Keratinocyte (primary cell): ENCODE results near the gene KLF2. TPM values are rescaled to one million over a fixed set of nuclear protein-coding genes. Genes with fewer than 3 reads are reported as not detected.

Experiments used
- DNase-seq: peaks from one replicate; pipeline ENCODE4 v3.0.0-alpha.2; 2011; ENCODE audit warnings: low read depth, missing footprints, low spot score
- FAIRE-seq: peaks from 2 replicates; lab custom pipeline; 2011; peaks lifted over from hg19 to GRCh38; lab: Jason Lieb, UNC
- H2AFZ ChIP-seq: 2 replicates; pipeline ENCODE4 v1.6.0; 2012; ENCODE audit warnings: low read length, control low read depth, inconsistent platforms; ENCODE audit not compliant: control insufficient read depth
- H3K27ac ChIP-seq: 2 replicates; pipeline ENCODE4 v1.5.1; 2011; ENCODE audit warnings: low read length; ENCODE audit not compliant: control insufficient read depth, insufficient read depth
- H3K27me3 ChIP-seq: 3 replicates; pipeline ENCODE4 v1.6.0; 2011; ENCODE audit warnings: low read length; ENCODE audit not compliant: control insufficient read depth, insufficient read depth; ENCODE audit errors: extremely low read depth
- H3K36me3 ChIP-seq, 2 experiments: 2 replicates in 1 of 2; 3 replicates in 1 of 2; pipeline ENCODE4 v1.5.1; 2011; ENCODE audit warnings: low read length in 2 of 2, mild to moderate bottlenecking in 1 of 2; ENCODE audit not compliant: control insufficient read depth in 2 of 2, insufficient read depth in 2 of 2; ENCODE audit errors: extremely low read depth in 1 of 2
- H3K4me1 ChIP-seq: 3 replicates; pipeline ENCODE4 v1.5.1; 2011; ENCODE audit warnings: low read length; ENCODE audit not compliant: control insufficient read depth, insufficient read depth; ENCODE audit errors: extremely low read depth
- H3K4me2 ChIP-seq: 3 replicates; pipeline ENCODE4 v1.6.0; 2011; ENCODE audit warnings: low read depth, low read length; ENCODE audit not compliant: control insufficient read depth, insufficient read depth; ENCODE audit errors: extremely low read depth
- H3K4me3 ChIP-seq, 3 experiments: fragments of 200-600 bp in 1 of 3; sonication (generic) in 1 of 3; 2 replicates in 2 of 3; 3 replicates in 1 of 3; pipeline ENCODE4 v1.5.1; 2011 to 2016; ENCODE audit warnings: low read length in 3 of 3, mild to moderate bottlenecking in 3 of 3, control low read depth in 2 of 3, inconsistent platforms in 1 of 3, low read depth in 1 of 3, mixed read lengths in 1 of 3, mixed run types in 1 of 3, moderate library complexity in 1 of 3; ENCODE audit not compliant: control insufficient read depth in 2 of 3, insufficient read depth in 2 of 3; ENCODE audit errors: extremely low read depth in 1 of 3
- H3K79me2 ChIP-seq: 2 replicates; pipeline ENCODE4 v1.6.0; 2012; ENCODE audit warnings: low read length; ENCODE audit not compliant: control insufficient read depth, insufficient read depth
- H3K9ac ChIP-seq: 3 replicates; pipeline ENCODE4 v1.6.0; 2011; ENCODE audit warnings: low read length; ENCODE audit not compliant: control insufficient read depth, insufficient read depth; ENCODE audit errors: extremely low read depth
- H3K9me1 ChIP-seq: 3 replicates; pipeline ENCODE4 v1.6.0; 2011; ENCODE audit warnings: low read length; ENCODE audit not compliant: control insufficient read depth, insufficient read depth; ENCODE audit errors: extremely low read depth
- H3K9me3 ChIP-seq: 2 replicates; pipeline ENCODE4 v1.5.1; 2012; ENCODE audit warnings: low read depth, low read length; ENCODE audit not compliant: control insufficient read depth
- H4K20me1 ChIP-seq: 3 replicates; pipeline ENCODE4 v1.6.0; 2011; ENCODE audit warnings: low read length; ENCODE audit not compliant: control insufficient read depth, insufficient read depth; ENCODE audit errors: extremely low read depth
- EZH2 ChIP-seq: IDR thresholded peaks from one replicate; pipeline ENCODE4 v1.6.1; 2012; ENCODE audit warnings: inconsistent platforms, mild to moderate bottlenecking, low read length, moderate library complexity
- dilution Hi-C: fragments of 300-500 bp; cut with MboI; formaldehyde crosslinking; loops from one replicate; pipeline ENCODE4 v1.7.0; 2020; ENCODE audit warnings: low sequenced_read_pairs; ENCODE audit not compliant: extremely low pct_ligation_motif_present
- polyA plus RNA-seq, 5 experiments: library from polyadenylated mRNA; depleted of rRNA in 3 of 5; stranded (reverse) in 3 of 5; stranded (forward) in 1 of 5; unstranded in 1 of 5; fragments of >200 nt; gene quantifications; 1 replicate in 1 of 5; 2 replicates in 3 of 5; 3 replicates in 1 of 5; pipeline versions ENCODE4 v1.2.1 to v1.2.3, GENCODE V29; 2011 to 2012; ENCODE audit warnings: missing spikeins in 2 of 5, low read depth in 1 of 5, low replicate concordance in 1 of 5
- TF ChIP-seq, protein P1 (sequence below), 3 experiments: IDR thresholded peaks in 1 of 3; conservative IDR thresholded peaks in 1 of 3; optimal IDR thresholded peaks in 1 of 3; 2 replicates in 2 of 3; 3 replicates in 1 of 3; pipeline versions ENCODE3 to v1.5.1; 2011; ENCODE audit warnings: low read length in 3 of 3, mild to moderate bottlenecking in 3 of 3, moderate library complexity in 2 of 3, control low read depth in 1 of 3, inconsistent platforms in 1 of 3; ENCODE audit not compliant: insufficient read depth in 2 of 3; ENCODE audit errors: extremely low read depth in 1 of 3

The KLF2 gene
- polyA plus RNA-seq, 1 donor (not counting 4 experiments of a cell fraction or from before 2014, with no cell fraction given): not detected

DNA sequence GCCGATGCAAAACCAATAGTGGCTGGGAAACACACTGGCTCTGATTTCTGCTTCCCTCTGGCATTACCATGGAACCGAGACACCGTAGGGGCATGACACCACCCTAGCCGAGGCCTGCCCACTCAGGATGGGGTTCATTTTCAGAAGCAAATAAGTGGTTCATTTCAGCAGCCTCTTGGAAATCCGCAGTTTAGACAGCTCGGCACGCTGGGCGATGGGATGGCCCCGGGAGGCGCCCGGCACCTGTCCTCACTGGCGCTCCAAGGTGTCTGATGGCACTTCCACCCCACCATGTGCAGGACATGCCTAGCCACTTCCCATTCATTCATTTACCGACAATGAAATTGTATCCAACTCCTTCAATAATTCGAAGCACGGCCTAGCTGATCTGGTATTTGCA lies 33.8 kb downstream of the KLF2 start:
- Histone ChIP-seq H3K4me3 (no peak overlapping the region), H3K27ac (no peak overlapping the region), H3K79me2 (no peaks in the 10 kb centered on the region), H4K20me1 (no peaks in the 10 kb centered on the region), H3K9ac (no peak overlapping the region), H3K9me1 (no peaks in the 10 kb centered on the region), H3K9me3 (no peaks in the 10 kb centered on the region), H3K36me3 (peaks cover 2 to 3% of the 10 kb centered on the region in 2 experiments), H3K4me2 (no peak overlapping the region), H3K4me1 (peaks cover 7% of the 10 kb centered on the region), H2AFZ (no peak overlapping the region), H3K27me3 (no peaks in the 10 kb centered on the region)
- DNase-seq (no peak), FAIRE-seq (no peak)
- no peak for TF ChIP-seq EZH2
- TF ChIP-seq, protein P1, sequence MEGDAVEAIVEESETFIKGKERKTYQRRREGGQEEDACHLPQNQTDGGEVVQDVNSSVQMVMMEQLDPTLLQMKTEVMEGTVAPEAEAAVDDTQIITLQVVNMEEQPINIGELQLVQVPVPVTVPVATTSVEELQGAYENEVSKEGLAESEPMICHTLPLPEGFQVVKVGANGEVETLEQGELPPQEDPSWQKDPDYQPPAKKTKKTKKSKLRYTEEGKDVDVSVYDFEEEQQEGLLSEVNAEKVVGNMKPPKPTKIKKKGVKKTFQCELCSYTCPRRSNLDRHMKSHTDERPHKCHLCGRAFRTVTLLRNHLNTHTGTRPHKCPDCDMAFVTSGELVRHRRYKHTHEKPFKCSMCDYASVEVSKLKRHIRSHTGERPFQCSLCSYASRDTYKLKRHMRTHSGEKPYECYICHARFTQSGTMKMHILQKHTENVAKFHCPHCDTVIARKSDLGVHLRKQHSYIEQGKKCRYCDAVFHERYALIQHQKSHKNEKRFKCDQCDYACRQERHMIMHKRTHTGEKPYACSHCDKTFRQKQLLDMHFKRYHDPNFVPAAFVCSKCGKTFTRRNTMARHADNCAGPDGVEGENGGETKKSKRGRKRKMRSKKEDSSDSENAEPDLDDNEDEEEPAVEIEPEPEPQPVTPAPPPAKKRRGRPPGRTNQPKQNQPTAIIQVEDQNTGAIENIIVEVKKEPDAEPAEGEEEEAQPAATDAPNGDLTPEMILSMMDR (optimal IDR thresholded peaks at IDR 0.05 in 1 of 3, IDR thresholded peaks at IDR 0.05 in 1 of 3, conservative IDR thresholded peaks at IDR 0.05 in 1 of 3; ENCODE audit: extremely low read depth in 1 of 3, insufficient read depth in 2 of 3, low read length in 3 of 3): no peak
- dilution Hi-C loops: loop anchor here (25.0 kb wide), 1 partner anchor 146 kb away; no protein-coding TSS in a partner anchor

DNA sequence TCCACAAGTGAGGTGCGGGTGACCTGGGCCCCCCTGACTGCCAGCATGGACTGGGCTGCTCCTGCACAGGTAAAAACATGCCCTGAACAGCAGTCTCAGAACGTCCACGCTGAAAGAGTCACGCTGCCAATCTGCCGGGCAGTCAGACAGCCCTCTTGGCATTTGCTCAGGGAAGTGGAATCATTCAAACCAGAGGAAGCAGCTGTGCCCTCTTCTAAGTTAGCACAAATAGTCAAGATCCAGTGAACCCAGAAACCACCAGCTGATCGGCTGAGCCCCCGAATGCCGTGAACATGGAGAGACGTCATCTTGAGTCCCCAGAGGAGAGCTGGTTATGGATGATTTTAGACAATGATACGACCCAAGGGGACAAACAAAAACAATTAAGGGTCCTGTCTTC lies 34.4 kb downstream of the KLF2 start:
- Histone ChIP-seq H2AFZ (no peak overlapping the region), H4K20me1 (no peaks in the 10 kb centered on the region), H3K4me3 (no peak overlapping the region), H3K4me2 (no peak overlapping the region), H3K9ac (no peak overlapping the region), H3K27me3 (no peaks in the 10 kb centered on the region), H3K79me2 (no peaks in the 10 kb centered on the region), H3K9me1 (peaks cover 3% of the 10 kb centered on the region), H3K4me1 (peaks cover 10% of the 10 kb centered on the region), H3K27ac (no peak overlapping the region), H3K9me3 (no peaks in the 10 kb centered on the region), H3K36me3 (peaks cover 2 to 3% of the 10 kb centered on the region in 2 experiments)
- TF ChIP-seq, protein P1 (optimal IDR thresholded peaks at IDR 0.05 in 1 of 3, IDR thresholded peaks at IDR 0.05 in 1 of 3, conservative IDR thresholded peaks at IDR 0.05 in 1 of 3; ENCODE audit: extremely low read depth in 1 of 3, insufficient read depth in 2 of 3, low read length in 3 of 3): no peak
- TF ChIP-seq EZH2: no peak
- DNase-seq: no peak
- no peak for FAIRE-seq
- dilution Hi-C loops: loop anchor here (25.0 kb wide), 1 partner anchor 147 kb away; no protein-coding TSS in a partner anchor
